Lung microvascular endothelial cell (primary cell): ENCODE measurements around the gene KRT6A. TPM values are rescaled to one million over a fixed set of nuclear protein-coding genes. Genes with fewer than 3 reads are reported as not detected.
A peak's percentile ranks its signal among the peaks of the same experiment; 100 is the strongest.

Experiments used
- DNase-seq, 2 donors: peaks; one replicate each; pipeline versions ENCODE4 v3.0.0 to v3.0.0-alpha.2; 2010; ENCODE audit warnings: low read depth in 2 of 2
- total RNA-seq: library from RNA; depleted of rRNA; stranded (reverse); fragments of >200 nt; gene quantifications from 2 replicates; pipeline ENCODE4 v1.2.1, GENCODE V29; 2014

The KRT6A gene
- total RNA-seq: not detected in 2 replicates

- DNase-seq: no peak
Observed at GRCh38 chr12:52493172-52493571, at the start of gene KRT6A. Gene KRT6A, minus strand, starts transcription at chr12:52493257. Its CDS starts 69 bp downstream, at chr12:52493188.

- no peak for DNase-seq
Observed at GRCh38 chr12:52542157-52542556, 49.1 kb upstream of the KRT6A start.

- no peak for DNase-seq
Observed at GRCh38 chr12:52541709-52542108, 48.7 kb upstream of the KRT6A start.

DNA sequence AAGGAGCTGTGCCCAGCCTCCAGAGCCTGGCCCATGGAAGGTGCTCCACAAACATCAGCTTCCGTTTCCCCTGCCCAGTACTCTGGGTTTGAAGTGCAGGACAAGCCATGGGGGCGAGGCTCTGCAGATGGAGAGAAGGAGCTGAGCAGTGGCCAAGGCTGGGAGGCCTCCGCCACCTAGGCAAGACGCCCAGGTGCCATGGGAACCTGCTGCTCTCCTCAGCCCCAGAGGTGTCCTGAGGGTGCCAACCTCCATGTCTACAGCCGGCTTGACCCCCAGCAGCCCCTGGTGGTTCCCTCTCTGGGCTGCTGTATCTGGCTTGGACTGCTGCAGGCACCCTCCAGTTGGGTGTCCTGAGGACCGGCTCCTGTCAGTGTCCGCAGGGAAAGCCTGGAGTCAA lies 47.5 kb upstream of the KRT6A start:
- no peak for DNase-seq

DNA sequence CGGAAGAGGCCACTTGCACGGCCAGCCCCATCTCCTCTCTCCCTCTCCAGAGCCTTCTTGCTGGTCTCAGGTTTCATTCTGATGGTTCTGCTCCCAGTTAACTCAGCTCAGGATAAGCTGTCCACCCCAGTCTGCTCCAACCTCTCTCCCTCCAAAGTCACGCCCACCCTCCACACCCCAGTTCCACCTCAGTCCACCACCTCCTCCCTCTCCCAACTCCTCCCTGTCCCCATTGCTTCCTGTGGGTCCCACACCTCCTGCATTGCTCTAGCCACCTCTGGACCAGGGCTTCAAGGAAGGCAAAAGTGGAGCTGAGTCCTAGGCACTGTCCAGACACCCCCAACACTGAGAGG lies 46.7 kb upstream of the KRT6A start:
- DNase-seq: no peak

DNA sequence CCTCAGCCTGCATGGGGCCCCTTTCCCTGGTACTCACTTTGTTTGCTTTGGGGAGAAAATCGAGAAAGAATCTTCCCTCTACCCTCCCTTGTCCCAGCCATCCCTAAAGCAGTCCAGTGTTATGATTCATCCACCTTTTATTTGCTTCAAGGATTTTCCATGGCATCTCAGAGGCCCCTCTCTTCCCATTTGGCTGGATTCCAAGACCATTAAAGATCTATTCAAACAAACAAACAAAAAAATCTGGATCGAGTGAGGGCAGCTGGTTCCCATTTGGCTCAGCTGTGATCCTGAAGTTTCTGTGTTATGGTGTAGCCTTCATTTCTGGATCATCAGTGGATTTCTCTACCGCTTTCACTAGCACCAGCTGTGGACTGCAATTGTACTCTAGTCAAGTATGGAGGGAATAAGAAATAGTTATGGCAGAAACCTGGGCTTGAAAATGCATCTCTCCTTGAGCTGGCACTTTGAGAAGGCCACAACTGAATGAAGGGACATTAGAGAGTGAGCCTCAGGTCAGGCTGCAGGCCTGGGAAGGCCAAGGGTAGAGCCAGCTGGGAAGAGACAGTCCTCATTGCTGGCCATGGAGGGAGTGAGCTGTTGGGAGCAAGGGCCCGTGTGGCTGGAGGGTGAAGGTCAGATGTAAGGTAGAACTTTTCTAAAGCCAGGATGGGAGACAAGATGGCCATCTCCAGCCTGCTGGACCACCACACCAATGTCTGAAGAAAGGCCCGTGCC lies 46.2 kb upstream of the KRT6A start:
- DNase-seq: no peak

DNA sequence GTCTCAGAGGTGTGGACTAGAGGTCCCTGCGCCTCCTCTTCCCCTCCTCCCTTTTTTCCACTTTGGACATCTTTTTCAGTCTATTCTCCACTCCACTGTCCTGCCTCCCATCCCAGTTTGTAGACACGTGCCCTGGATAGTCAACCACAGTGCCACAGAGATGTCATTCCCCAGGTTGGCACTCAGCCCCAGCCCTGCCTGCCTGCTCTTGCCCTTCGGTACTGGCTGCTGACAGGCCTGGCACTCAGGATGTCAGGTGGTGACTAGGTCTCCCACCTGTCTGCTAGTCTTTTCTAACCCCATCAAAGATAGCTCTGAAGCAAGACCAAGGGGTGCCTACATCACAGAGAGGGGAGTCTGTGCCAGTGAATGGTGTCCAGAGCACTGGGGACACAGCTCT lies 44.0 kb upstream of the KRT6A start:
- no peak for DNase-seq

- no peak for DNase-seq
Observed at GRCh38 chr12:52535574-52535973, 42.5 kb upstream of the KRT6A start.

DNA sequence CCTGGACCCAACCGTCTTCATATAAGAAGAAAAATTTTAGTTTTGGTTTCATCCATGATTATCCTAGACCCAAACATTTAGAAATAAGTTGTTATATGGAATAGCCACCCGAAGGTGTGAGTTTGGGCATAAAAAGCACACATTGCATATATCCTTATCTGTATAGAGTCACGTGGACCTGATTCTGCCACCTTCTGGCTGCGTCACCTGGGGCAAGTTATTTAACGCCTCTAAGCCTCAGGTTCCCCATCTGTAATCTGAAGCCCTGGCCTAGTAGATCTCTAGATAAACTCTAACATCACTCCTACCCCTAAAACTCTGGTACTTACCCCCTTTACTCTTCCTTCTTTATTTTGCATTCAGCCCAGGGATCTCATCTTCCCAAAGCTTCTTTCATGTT lies 41.4 kb upstream of the KRT6A start:
- DNase-seq: peak in 1 of 2 donors; percentile 6

- no peak for DNase-seq
Observed at GRCh38 chr12:52533686-52534470, 40.8 kb upstream of the KRT6A start.

DNA sequence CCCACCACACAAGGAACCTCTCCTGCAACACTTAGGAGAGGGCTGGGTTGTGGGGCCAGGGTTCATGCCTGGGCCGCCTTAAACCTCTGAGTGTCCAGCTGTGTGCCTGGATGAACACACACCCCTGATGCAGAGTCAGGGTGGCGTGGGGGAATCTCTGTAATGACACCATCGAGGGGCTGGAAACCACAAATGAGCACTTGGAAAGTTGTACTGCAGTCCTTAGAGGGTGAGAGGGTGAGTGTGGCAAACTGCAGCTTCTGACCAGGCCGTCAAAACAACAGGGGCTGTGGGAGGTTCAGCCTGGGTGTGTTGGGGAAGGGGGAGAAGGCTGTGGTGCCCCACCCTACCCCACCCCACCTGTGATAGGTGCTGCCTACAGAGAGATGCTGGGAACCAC lies 39.6 kb upstream of the KRT6A start:
- no peak for DNase-seq

- DNase-seq: no peak
Observed at GRCh38 chr12:52531566-52532300, 38.7 kb upstream of the KRT6A start.

DNA sequence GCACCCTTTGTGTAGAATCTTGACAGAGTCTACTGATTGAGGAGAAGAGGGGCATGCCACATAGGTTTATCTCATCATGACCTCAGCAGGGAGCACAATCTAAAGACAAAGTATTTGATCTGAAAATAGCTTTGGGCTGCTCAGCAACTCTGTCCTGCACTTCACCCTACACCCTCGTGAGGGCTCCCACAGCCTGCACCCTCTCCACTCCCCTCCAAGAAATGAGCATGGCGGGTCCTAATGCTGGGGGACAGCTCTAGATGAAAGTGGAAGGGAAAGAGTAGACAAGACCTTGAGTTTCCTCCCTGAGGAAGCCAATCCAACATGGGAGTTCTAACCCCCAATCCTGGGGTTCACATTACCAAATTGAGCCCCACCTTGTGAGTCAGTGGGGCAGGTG lies 37.8 kb upstream of the KRT6A start:
- DNase-seq: no peak

GRCh38 chr12:52530366-52530765 lies 37.3 kb upstream of the KRT6A start:
- no peak for DNase-seq

DNA sequence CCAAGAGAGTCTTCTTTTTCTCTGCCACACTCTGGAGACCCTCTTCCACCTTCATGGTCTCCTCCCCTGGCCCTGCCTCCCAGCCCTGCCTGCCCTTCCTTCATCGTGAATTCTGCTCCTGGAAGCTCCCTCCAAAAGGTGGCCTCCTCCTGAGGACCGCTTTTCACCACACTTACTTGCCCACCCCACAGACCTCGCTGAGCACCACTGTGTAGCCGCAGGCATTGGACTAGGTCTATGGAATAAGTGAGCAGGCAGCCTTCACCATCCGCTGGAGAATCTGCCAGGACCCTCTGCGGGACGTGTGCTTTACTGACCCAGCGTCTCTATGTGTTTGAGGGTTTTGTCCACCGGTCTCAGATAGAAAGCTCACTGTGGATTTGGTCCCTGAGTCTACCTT lies 36.8 kb upstream of the KRT6A start:
- DNase-seq: no peak

DNA sequence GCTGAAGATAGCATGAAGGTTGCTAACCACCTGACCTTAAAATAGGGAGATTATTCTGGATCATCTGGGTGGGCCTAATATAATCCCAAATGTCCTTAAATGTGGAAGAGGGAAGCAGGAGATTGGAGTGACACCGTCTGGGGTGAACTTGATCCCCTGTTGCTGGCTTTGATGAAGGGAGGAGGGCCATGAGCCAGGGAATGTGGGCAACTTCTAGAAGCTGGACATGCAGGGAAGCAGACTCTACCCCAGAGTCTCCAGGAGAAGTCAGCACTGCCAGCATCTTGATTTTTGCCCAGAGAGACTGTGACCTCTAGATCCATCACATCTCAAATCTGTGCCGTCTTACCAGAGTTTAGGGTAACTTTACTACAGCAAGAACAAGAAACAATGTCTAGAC lies 36.4 kb upstream of the KRT6A start:
- DNase-seq: no peak

DNA sequence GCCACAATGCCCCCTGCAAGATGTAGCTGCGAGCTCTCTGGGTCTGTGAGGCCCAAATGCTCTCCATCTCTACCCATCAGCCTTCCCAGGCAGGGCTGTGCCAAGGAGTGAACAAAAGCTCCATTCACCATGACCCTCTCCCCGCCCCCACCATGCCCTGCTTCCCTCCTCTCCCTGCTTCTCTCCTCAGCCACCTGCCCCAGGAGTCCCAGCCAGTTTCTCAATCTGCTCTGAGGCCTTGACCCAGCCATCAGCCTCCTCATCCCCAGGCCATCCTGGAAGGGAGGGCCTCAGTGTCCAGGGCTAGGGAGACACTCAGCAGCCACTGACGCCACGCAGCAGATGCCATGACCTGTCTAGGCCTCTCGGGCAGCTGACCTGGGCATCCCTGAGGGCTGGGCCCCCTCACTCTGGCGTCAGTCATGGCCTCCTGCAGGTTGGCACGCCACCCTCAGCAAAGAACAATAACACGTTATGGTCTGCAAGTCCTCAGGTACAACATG lies 35.6 kb upstream of the KRT6A start:
- no peak for DNase-seq

DNA sequence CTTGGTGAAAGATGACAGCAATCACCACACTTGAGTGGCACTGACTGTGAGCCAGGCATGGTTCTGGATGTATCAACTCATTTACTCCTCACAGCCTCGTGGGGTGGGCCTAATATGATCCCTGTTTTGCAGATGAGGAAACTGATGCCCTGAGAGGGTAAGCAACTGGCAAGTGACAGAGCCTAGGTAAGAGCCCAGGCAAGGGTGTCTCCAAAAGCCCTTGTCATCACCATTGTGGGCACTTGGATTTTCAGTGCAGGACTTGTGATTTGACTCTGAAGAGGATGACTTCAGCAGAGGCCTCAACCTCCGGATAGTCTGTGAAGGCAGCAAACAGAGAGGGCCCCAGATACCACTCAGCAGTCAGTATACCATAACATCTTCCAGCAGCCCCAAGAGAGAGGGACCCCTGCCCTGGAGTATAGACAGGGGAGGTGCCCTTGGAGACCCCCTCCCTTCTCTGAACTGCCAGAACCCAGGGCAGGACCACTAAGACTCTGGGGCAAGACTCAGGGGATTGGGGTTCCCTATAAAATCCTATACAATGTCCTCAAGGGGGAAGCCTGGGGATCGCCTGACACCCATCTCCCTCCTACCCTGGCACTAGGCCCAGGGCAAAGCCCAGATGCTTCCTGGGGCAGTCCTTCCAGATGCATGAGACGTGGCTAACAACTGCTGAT lies 34.2 kb upstream of the KRT6A start:
- DNase-seq: no peak

- DNase-seq: no peak
Observed at GRCh38 chr12:52526511-52526951, 33.5 kb upstream of the KRT6A start.

GRCh38 chr12:52525661-52526499 lies 32.8 kb upstream of the KRT6A start:
- DNase-seq: no peak
